Calu3 (cell line): Measurements from ENCODE around the gene STYXL1. TPM values are rescaled to one million over a fixed set of nuclear protein-coding genes. Genes with fewer than 3 reads are reported as not detected.
"Not testable (repeated sequence)": the region's sequence is repeated elsewhere in the genome, so short reads cannot be mapped to it uniquely, and the experiment has no call there.

ENCODE experiments used
- Bru-seq: library from RNA; stranded (reverse); fragments of 400-500 nt; gene quantifications from one replicate; lab custom pipeline; 2021; lab: Mats Ljungman, UMichigan
- BruChase-seq, 2 experiments: library from RNA; stranded (reverse); fragments of 400-500 nt; gene quantifications; one replicate each; lab custom pipeline; 2021; lab: Mats Ljungman, UMichigan
- BruUV-seq: library from RNA; stranded (reverse); fragments of 400-500 nt; replicated peaks from 2 replicates; lab custom pipeline; 2021; lab: Mats Ljungman, UMichigan
- CTCF ChIA-PET: fragments of 300-600 bp; sonication (Branson Sonifier 250); formaldehyde crosslinking; loops from one replicate; lab custom pipeline; 2022; ENCODE audit warnings: antibody characterized with exemption; lab: Charles Lee
- DNase-seq: peaks from one replicate; pipeline ENCODE4 v3.0.0; 2022
- H3K27ac Mint-ChIP-seq: one replicate; pipeline ENCODE4 v1.8.0; 2022; ENCODE audit warnings: mixed read lengths; ENCODE audit not compliant: unreplicated experiment
- H3K27me3 Mint-ChIP-seq: one replicate; pipeline ENCODE4 v1.8.0; 2022; ENCODE audit warnings: mixed read lengths; ENCODE audit not compliant: unreplicated experiment
- H3K36me3 Mint-ChIP-seq: one replicate; pipeline ENCODE4 v1.8.0; 2022; ENCODE audit warnings: mild to moderate bottlenecking, moderate library complexity, mixed read lengths; ENCODE audit not compliant: insufficient read depth, unreplicated experiment
- H3K4me1 Mint-ChIP-seq: one replicate; pipeline ENCODE4 v1.8.0; 2022; ENCODE audit warnings: mild to moderate bottlenecking, low read depth, mixed read lengths; ENCODE audit not compliant: unreplicated experiment
- H3K4me3 Mint-ChIP-seq: one replicate; pipeline ENCODE4 v1.8.0; 2022; ENCODE audit warnings: mild to moderate bottlenecking, low read depth, moderate library complexity, mixed read lengths; ENCODE audit not compliant: unreplicated experiment
- H3K9me3 Mint-ChIP-seq: one replicate; pipeline ENCODE4 v1.8.0; 2022; ENCODE audit warnings: low read depth, mixed read lengths; ENCODE audit not compliant: unreplicated experiment
- CTCF ChIP-seq: fragments of 200-600 bp; IDR thresholded peaks from one replicate; pipeline ENCODE4 v1.8.0; 2022; ENCODE audit warnings: antibody characterized with exemption; ENCODE audit not compliant: unreplicated experiment
- intact Hi-C: fragments of 100-400 bp; cut with micrococcal nuclease; formaldehyde crosslinking; loops from one replicate; pipeline ENCODE4 v1.10.0; 2022; ENCODE audit not compliant: unreplicated experiment
- long read RNA-seq: library from polyadenylated mRNA; stranded (forward); transcript quantifications from one replicate; pipeline ENCODE4 v2.0.0, GENCODE V29; 2022
- total RNA-seq: library from RNA; stranded (reverse); gene quantifications from 2 replicates; pipeline ENCODE4 v1.2.3, GENCODE V29; 2022

The STYXL1 gene
- total RNA-seq (39.9 and 46.2 TPM in 2 replicates), Bru-seq, nascent RNA (percentile 58 among the genes with signal in this experiment), BruChase-seq, experiment 1, labeled RNA remaining after a 6-hour chase (percentile 74 among the genes with signal in this experiment), BruChase-seq, experiment 2, labeled RNA remaining after a 2-hour chase (percentile 70 among the genes with signal in this experiment)
- long read RNA-seq, transcript STYXL1-206 (9 exons, 1,147 nt): major isoform, 11 of 64 reads
- long read RNA-seq, partial matches to known transcripts: 13 of 64 reads
- long read RNA-seq, other reads (novel, unspliced or antisense): 36 of 64 reads

GRCh38 chr7:76047811-76048667, at the start of gene STYXL1, which contains the start of gene MDH2:
Gene STYXL1 (minus strand): TSS chr7:76048000. CDS start chr7:76030523, 17,477 bp downstream.
Gene MDH2 (plus strand): TSS chr7:76048106. CDS start chr7:76048161, 55 bp downstream.
- CTCF ChIA-PET: interaction anchor here (0.7 to 1.0 kb wide), 2 partner anchors 21 to 215 kb away, joined by 3 to 4 read pairs; no protein-coding TSS in a partner anchor
- H3K36me3 Mint-ChIP-seq: peaks cover 36% of the 10 kb centered on the region
- H3K27me3 Mint-ChIP-seq: no peaks in the 10 kb centered on the region
- H3K4me3 Mint-ChIP-seq: peak within 1 kb of the TSS; percentile 96
- TSS peak; percentile 71 for BruUV-seq
- intact Hi-C loops: no loop called here
- peak within 1 kb of the TSS; percentile 91 for H3K27ac Mint-ChIP-seq
- peaks cover 25% of the 10 kb centered on the region for H3K4me1 Mint-ChIP-seq
- H3K9me3 Mint-ChIP-seq: no peaks in the 10 kb centered on the region
- peak; percentile 90 for DNase-seq
- no peak for TF ChIP-seq CTCF

GRCh38 chr7:76095908-76096307, 48.1 kb upstream of the STYXL1 start:
- Mint-ChIP-seq H3K4me3 (no peak overlapping the region), H3K9me3 (no peaks in the 10 kb centered on the region), H3K27ac (no peak overlapping the region), H3K27me3 (no peaks in the 10 kb centered on the region), H3K4me1 (peaks cover 13% of the 10 kb centered on the region), H3K36me3 (no peaks in the 10 kb centered on the region)
- no peak for TF ChIP-seq CTCF
- no TSS peak for BruUV-seq
- no peak for DNase-seq
- intact Hi-C loops: no loop called here
- CTCF ChIA-PET: no interaction called here

GRCh38 chr7:76094326-76094725, 46.5 kb upstream of the STYXL1 start:
- CTCF ChIA-PET: not testable (repeated sequence)

GRCh38 chr7:76093531-76093930, 45.7 kb upstream of the STYXL1 start:
- CTCF ChIA-PET, H3K4me3 Mint-ChIP-seq, H3K27ac Mint-ChIP-seq, DNase-seq, H3K27me3 Mint-ChIP-seq, H3K36me3 Mint-ChIP-seq, H3K9me3 Mint-ChIP-seq, BruUV-seq, intact Hi-C loops: not testable (repeated sequence)
- peaks cover 26% of the 10 kb centered on the region for H3K4me1 Mint-ChIP-seq

More at GRCh38 chr7:76094326-76094725, 46.5 kb upstream of the STYXL1 start:
- H3K36me3 Mint-ChIP-seq, BruUV-seq, H3K4me3 Mint-ChIP-seq, H3K27ac Mint-ChIP-seq, DNase-seq, intact Hi-C loops, H3K27me3 Mint-ChIP-seq, H3K9me3 Mint-ChIP-seq: not testable (repeated sequence)
- H3K4me1 Mint-ChIP-seq: peaks cover 24% of the 10 kb centered on the region

- peaks cover 34% of the 10 kb centered on the region for H3K4me1 Mint-ChIP-seq
- no peaks in the 10 kb centered on the region for H3K36me3 Mint-ChIP-seq
- H3K4me3 Mint-ChIP-seq: no peak overlapping the region
- CTCF ChIA-PET: no interaction called here
- intact Hi-C loops: no loop called here
- no peak for DNase-seq
- H3K27me3 Mint-ChIP-seq: no peaks in the 10 kb centered on the region
- H3K9me3 Mint-ChIP-seq: no peaks in the 10 kb centered on the region
- BruUV-seq: no TSS peak
- TF ChIP-seq CTCF: no peak
- no peak overlapping the region for H3K27ac Mint-ChIP-seq
Observed at GRCh38 chr7:76091506-76091905, 43.7 kb upstream of the STYXL1 start.
